GM12891 (cell line): Measurements from ENCODE around the gene UQCRC1.

Source experiments
- POLR2A ChIP-seq: IDR thresholded peaks from 2 replicates; pipeline ENCODE4 v1.6.1; 2011; ENCODE audit warnings: low read depth, low read length, control low read depth
- POLR2AphosphoS5 ChIP-seq: IDR thresholded peaks from 2 replicates; pipeline ENCODE4 v1.6.1; 2011; ENCODE audit warnings: low read depth, low read length, control low read depth

DNA sequence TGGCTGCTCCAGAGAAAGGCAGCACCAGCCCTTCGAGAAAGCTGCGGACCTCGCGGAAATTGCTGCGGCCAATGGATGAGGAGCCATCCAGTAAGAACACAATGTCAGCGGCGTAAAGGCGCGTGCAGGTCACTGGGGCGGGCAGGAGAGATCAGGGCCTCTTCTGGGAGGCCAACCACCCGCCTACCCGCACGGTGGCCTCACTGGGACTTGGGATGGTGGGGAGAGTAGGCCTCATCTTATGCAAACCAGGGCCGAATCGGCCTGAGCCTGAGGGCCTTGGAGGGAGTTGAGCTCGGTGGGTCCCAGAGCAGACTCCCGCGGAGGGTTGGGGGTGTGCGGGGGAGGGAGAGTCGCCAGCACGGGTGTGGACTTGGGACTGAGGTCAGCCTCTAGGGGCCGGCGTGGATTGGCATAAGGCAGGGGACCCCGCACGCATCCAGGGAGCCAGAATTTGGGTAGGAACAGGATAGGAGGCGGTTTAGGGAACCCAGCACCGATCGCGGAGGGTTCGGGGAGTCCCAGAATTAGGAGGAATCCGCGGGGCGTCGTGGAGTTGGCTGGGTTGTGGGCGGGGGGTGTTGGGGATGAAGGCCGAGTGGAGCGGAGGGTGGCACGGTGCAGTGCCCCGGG is 14.9 kb downstream of the UQCRC1 start:
- no peak for TF ChIP-seq POLR2AphosphoS5
- TF ChIP-seq POLR2A: no peak
